SH-SY5Y (cell line): ENCODE measurements around the gene PLD5.

Experiments
- GATA2 ChIP-seq: IDR thresholded peaks from 2 replicates; pipeline ENCODE4 v1.6.1; 2011; ENCODE audit warnings: mild to moderate bottlenecking, low read depth, low read length
- GATA3 ChIP-seq: IDR thresholded peaks from 2 replicates; pipeline ENCODE4 v1.6.1; 2011; ENCODE audit warnings: low read depth, mild to moderate bottlenecking, low read length, moderate library complexity

DNA sequence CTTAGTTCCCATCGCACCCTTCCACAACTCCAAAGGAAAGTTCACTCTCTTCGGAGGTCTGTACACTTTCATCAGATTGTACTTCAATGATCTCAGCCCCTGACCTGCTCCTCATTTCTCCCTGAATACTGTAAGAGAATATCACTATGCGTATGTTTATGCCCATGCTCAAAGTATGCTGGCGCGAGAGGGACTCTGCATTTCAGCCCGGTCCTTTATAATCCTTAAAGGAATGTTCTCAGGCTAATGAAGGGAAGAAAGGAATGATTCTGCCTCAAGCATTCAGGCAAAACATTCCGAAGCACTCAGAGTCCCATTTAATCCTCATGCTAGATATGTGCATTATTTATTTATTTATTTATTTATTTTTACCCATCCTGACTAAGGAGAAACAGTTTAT, 76.8 kb downstream of the PLD5 start:
- TF ChIP-seq GATA3, result no peak
- TF ChIP-seq GATA2, result no peak
